ENCODE results near the gene GRAP.

GRAP gene

GRCh38 chr17:19005789-19006430 is 40.8 kb downstream of the GRAP start:
- H3K27me3 Mint-ChIP-seq: no peaks in the 10 kb centered on the region
- DNase-seq (ENCODE audit: low spot score in 2 of 2) (no peak), ATAC-seq (ENCODE audit: low read depth) (no peak)
- peak overlapping the region; percentile 69 for H3K27ac Mint-ChIP-seq
- peaks cover 1% of the 10 kb centered on the region for H3K36me3 Mint-ChIP-seq
- H3K9me3 Mint-ChIP-seq: no peaks in the 10 kb centered on the region
- peaks cover 20% of the 10 kb centered on the region for H3K4me1 Mint-ChIP-seq
- peak overlapping the region; percentile 73 for H3K4me3 Mint-ChIP-seq

- no peak for DNase-seq (ENCODE audit: low spot score in 2 of 2)
- peak overlapping the region; percentile 82 for H3K27ac Mint-ChIP-seq
- peak overlapping the region; percentile 73 for H3K4me3 Mint-ChIP-seq
- no peaks in the 10 kb centered on the region for H3K9me3 Mint-ChIP-seq
- no peaks in the 10 kb centered on the region for H3K27me3 Mint-ChIP-seq
- peaks cover 20% of the 10 kb centered on the region for H3K4me1 Mint-ChIP-seq
- no peak for ATAC-seq (ENCODE audit: low read depth)
- H3K36me3 Mint-ChIP-seq: peaks cover 3% of the 10 kb centered on the region
Measured at GRCh38 chr17:19005137-19005773, 41.5 kb downstream of the GRAP start.

GRCh38 chr17:19004421-19005136 is 42.2 kb downstream of the GRAP start, which contains the start of gene FAM83G:
TSS of gene FAM83G (minus strand) at chr17:19004764. CDS start at chr17:19004041, 723 bp downstream.
- peaks cover 20% of the 10 kb centered on the region for H3K4me1 Mint-ChIP-seq
- DNase-seq (ENCODE audit: low spot score in 2 of 2): peak; percentile 52 to 56
- H3K4me3 Mint-ChIP-seq: peak within 1 kb of the TSS; percentile 89
- no peaks in the 10 kb centered on the region for H3K27me3 Mint-ChIP-seq
- no peaks in the 10 kb centered on the region for H3K9me3 Mint-ChIP-seq
- peak within 1 kb of the TSS; percentile 82 for H3K27ac Mint-ChIP-seq
- H3K36me3 Mint-ChIP-seq: peaks cover 3% of the 10 kb centered on the region
- peak; percentile 86 for ATAC-seq (ENCODE audit: low read depth)

- DNase-seq (ENCODE audit: low spot score in 2 of 2): peak in 1 of 2 donors; percentile 38
- Mint-ChIP-seq H3K4me3 (peak overlapping the region; percentile 89), H3K27me3 (no peaks in the 10 kb centered on the region), H3K9me3 (no peaks in the 10 kb centered on the region), H3K36me3 (peaks cover 3% of the 10 kb centered on the region), H3K27ac (peak overlapping the region; percentile 82), H3K4me1 (peaks cover 20% of the 10 kb centered on the region)
- peak; percentile 19 for ATAC-seq (ENCODE audit: low read depth)
Measured at GRCh38 chr17:19003543-19004420, 43.0 kb downstream of the GRAP start.

- no peak for DNase-seq (ENCODE audit: low spot score in 2 of 2)
- Mint-ChIP-seq H3K9me3 (no peaks in the 10 kb centered on the region), H3K4me3 (peak overlapping the region; percentile 89), H3K4me1 (peaks cover 20% of the 10 kb centered on the region), H3K36me3 (peaks cover 3% of the 10 kb centered on the region), H3K27me3 (no peaks in the 10 kb centered on the region), H3K27ac (peak overlapping the region; percentile 82)
- ATAC-seq (ENCODE audit: low read depth): no peak
Measured at GRCh38 chr17:19002805-19003542, 43.8 kb downstream of the GRAP start.

- no peak overlapping the region for H3K4me3 Mint-ChIP-seq
- no peak for DNase-seq (ENCODE audit: low spot score in 2 of 2)
- no peak for ATAC-seq (ENCODE audit: low read depth)
Measured at GRCh38 chr17:19001907-19002590, 44.7 kb downstream of the GRAP start.

GRCh38 chr17:19000531-19001325 is 46.0 kb downstream of the GRAP start:
- Mint-ChIP-seq H3K27ac (no peak overlapping the region), H3K36me3 (peaks cover 11% of the 10 kb centered on the region), H3K9me3 (peaks cover 1% of the 10 kb centered on the region), H3K4me1 (peaks cover 18% of the 10 kb centered on the region), H3K4me3 (no peak overlapping the region), H3K27me3 (no peaks in the 10 kb centered on the region)
- DNase-seq (ENCODE audit: low spot score in 2 of 2) (no peak), ATAC-seq (ENCODE audit: low read depth) (no peak)

More at GRCh38 chr17:19001907-19002590, 44.7 kb downstream of the GRAP start:
- Mint-ChIP-seq H3K27ac (peak overlapping the region; percentile 28), H3K4me1 (peaks cover 20% of the 10 kb centered on the region), H3K36me3 (peaks cover 3% of the 10 kb centered on the region), H3K9me3 (no peaks in the 10 kb centered on the region), H3K27me3 (no peaks in the 10 kb centered on the region)

- peaks cover 6% of the 10 kb centered on the region for H3K9me3 Mint-ChIP-seq
- H3K4me1 Mint-ChIP-seq: peaks cover 14% of the 10 kb centered on the region
- no peak overlapping the region for H3K27ac Mint-ChIP-seq
- H3K4me3 Mint-ChIP-seq: no peak overlapping the region
- DNase-seq (ENCODE audit: low spot score in 2 of 2) (no peak), ATAC-seq (ENCODE audit: low read depth) (no peak)
- H3K36me3 Mint-ChIP-seq: peaks cover 16% of the 10 kb centered on the region
- no peaks in the 10 kb centered on the region for H3K27me3 Mint-ChIP-seq
Measured at GRCh38 chr17:18999911-19000310, 46.8 kb downstream of the GRAP start.

GRCh38 chr17:18999394-18999793 is 47.4 kb downstream of the GRAP start:
- ATAC-seq (ENCODE audit: low read depth): no peak
- Mint-ChIP-seq H3K9me3 (peaks cover 6% of the 10 kb centered on the region), H3K27me3 (no peaks in the 10 kb centered on the region), H3K36me3 (peaks cover 17% of the 10 kb centered on the region), H3K4me3 (no peak overlapping the region), H3K27ac (no peak overlapping the region), H3K4me1 (peaks cover 14% of the 10 kb centered on the region)
- no peak for DNase-seq (ENCODE audit: low spot score in 2 of 2)

GRCh38 chr17:18997650-18998196 is 49.0 kb downstream of the GRAP start:
- H3K4me1 Mint-ChIP-seq: peaks cover 22% of the 10 kb centered on the region
- DNase-seq (ENCODE audit: low spot score in 2 of 2): no peak
- H3K27ac Mint-ChIP-seq: no peak overlapping the region

GRCh38 chr17:18996458-18996857 is 50.3 kb downstream of the GRAP start:
- H3K27me3 Mint-ChIP-seq: no peaks in the 10 kb centered on the region
- no peak overlapping the region for H3K4me3 Mint-ChIP-seq
- no peak overlapping the region for H3K27ac Mint-ChIP-seq
- H3K36me3 Mint-ChIP-seq: peaks cover 16% of the 10 kb centered on the region
- DNase-seq (ENCODE audit: low spot score in 2 of 2): no peak
- H3K4me1 Mint-ChIP-seq: peaks cover 20% of the 10 kb centered on the region
- H3K9me3 Mint-ChIP-seq: peaks cover 6% of the 10 kb centered on the region
- no peak for ATAC-seq (ENCODE audit: low read depth)

More at GRCh38 chr17:18997650-18998196, 49.0 kb downstream of the GRAP start:
- no peak overlapping the region for H3K4me3 Mint-ChIP-seq
- peaks cover 6% of the 10 kb centered on the region for H3K9me3 Mint-ChIP-seq
- no peaks in the 10 kb centered on the region for H3K27me3 Mint-ChIP-seq
- ATAC-seq (ENCODE audit: low read depth): no peak
- H3K36me3 Mint-ChIP-seq: peaks cover 17% of the 10 kb centered on the region

- Mint-ChIP-seq H3K27ac (no peak overlapping the region), H3K36me3 (peaks cover 14% of the 10 kb centered on the region), H3K4me1 (peaks cover 20% of the 10 kb centered on the region), H3K9me3 (peaks cover 6% of the 10 kb centered on the region), H3K27me3 (no peaks in the 10 kb centered on the region), H3K4me3 (no peak overlapping the region)
- ATAC-seq (ENCODE audit: low read depth): no peak
- DNase-seq (ENCODE audit: low spot score in 2 of 2): no peak
Measured at GRCh38 chr17:18995220-18995619, 51.5 kb downstream of the GRAP start.
